Upper lobe of right lung (tissue), 1 donor: Measurements from ENCODE around the gene MYPN. TPM values are rescaled to one million over a fixed set of nuclear protein-coding genes. Genes with fewer than 3 reads are reported as not detected.

ENCODE experiments used
- ATAC-seq: fragments of 200-7000 bp; cut with Tn5 transposase; one replicate; pipeline ENCODE4 v1.9.1; 2020; ENCODE audit warnings: mild to moderate bottlenecking, moderate library complexity
- DNase-seq: peaks from one replicate; pipeline ENCODE4 v3.0.0-alpha.2; 2020
- H3K27ac ChIP-seq: fragments of 200-600 bp; one replicate; pipeline ENCODE4 v1.8.0; 2022
- H3K27me3 ChIP-seq: fragments of 200-600 bp; one replicate; pipeline ENCODE4 v1.8.0; 2022; ENCODE audit warnings: mild to moderate bottlenecking
- H3K36me3 ChIP-seq: fragments of 200-600 bp; one replicate; pipeline ENCODE4 v1.8.0; 2022
- H3K4me1 ChIP-seq: fragments of 200-600 bp; one replicate; pipeline ENCODE4 v1.8.0; 2022
- H3K4me3 ChIP-seq: fragments of 200-600 bp; one replicate; pipeline ENCODE4 v1.8.0; 2022; ENCODE audit warnings: mild to moderate bottlenecking
- H3K9me3 ChIP-seq: fragments of 200-600 bp; one replicate; pipeline ENCODE4 v1.8.0; 2022
- CTCF ChIP-seq: fragments of 200-600 bp; IDR thresholded peaks from one replicate; pipeline ENCODE4 v1.8.0; 2022; ENCODE audit warnings: antibody characterized with exemption
- intact Hi-C: fragments of 100-400 bp; cut with DNase I; formaldehyde crosslinking; loops from one replicate; pipeline ENCODE4 v1.11.0; 2022
- total RNA-seq: library from RNA; stranded (reverse); fragmentation: NEBNext Ultra II Directional; extraction: Animal tissue kit (Norgen Biotek cat#: 25700); gene quantifications from one replicate; pipeline ENCODE4 v1.2.1, GENCODE V29; 2021
- donor health status: DM: no; HTN: yes; CAD: no; lungs with severe emphysema.

MYPN gene
- total RNA-seq, 1 donor from 2014 or later, result not detected

GRCh38 chr10:68176797-68177196 is 67.5 kb downstream of the MYPN start:
- H3K27me3 ChIP-seq, result no peaks in the 10 kb centered on the region
- no peaks in the 10 kb centered on the region for H3K4me1 ChIP-seq
- H3K9me3 ChIP-seq, result no peaks in the 10 kb centered on the region
- intact Hi-C loops, result no loop called here
- H3K4me3 ChIP-seq, result no peak overlapping the region
- no peak for DNase-seq
- no peak for ATAC-seq
- H3K36me3 ChIP-seq, result no peaks in the 10 kb centered on the region
- no peak overlapping the region for H3K27ac ChIP-seq
- no peak for TF ChIP-seq CTCF

DNA sequence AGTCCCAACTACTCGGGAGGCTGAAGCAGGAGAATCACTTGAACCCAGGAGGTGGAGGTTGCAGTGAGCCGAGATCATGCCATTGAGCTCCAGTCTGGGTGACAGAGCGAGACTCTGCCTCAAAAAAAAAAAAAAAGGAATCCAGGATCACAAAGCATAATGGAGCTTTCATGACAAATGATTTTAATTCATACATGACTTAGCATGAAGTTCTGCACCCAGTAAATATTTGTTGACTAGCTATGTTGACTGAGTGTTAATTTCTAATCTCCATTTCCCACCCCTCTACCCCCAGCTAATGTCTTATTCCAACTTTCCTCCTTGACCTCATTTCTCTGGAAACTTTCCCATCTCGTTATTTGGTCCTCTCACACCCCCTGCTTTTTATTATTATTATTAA is 69.3 kb downstream of the MYPN start:
- Histone ChIP-seq H3K4me1 (no peaks in the 10 kb centered on the region), H3K36me3 (no peaks in the 10 kb centered on the region), H3K9me3 (no peaks in the 10 kb centered on the region), H3K27ac (no peak overlapping the region), H3K27me3 (no peaks in the 10 kb centered on the region), H3K4me3 (no peak overlapping the region)
- ATAC-seq, result no peak
- TF ChIP-seq CTCF, result no peak
- no peak for DNase-seq
- intact Hi-C loops, result no loop called here

GRCh38 chr10:68179016-68179415 is 69.7 kb downstream of the MYPN start:
- no peaks in the 10 kb centered on the region for H3K9me3 ChIP-seq

GRCh38 chr10:68180490-68180889 is 71.2 kb downstream of the MYPN start:
- TF ChIP-seq CTCF, result no peak
- intact Hi-C loops, result no loop called here
- H3K27me3 ChIP-seq, result no peaks in the 10 kb centered on the region

More at GRCh38 chr10:68179016-68179415, 69.7 kb downstream of the MYPN start:
- Histone ChIP-seq H3K36me3 (no peaks in the 10 kb centered on the region), H3K4me1 (no peaks in the 10 kb centered on the region), H3K27me3 (no peaks in the 10 kb centered on the region), H3K4me3 (no peak overlapping the region), H3K27ac (no peak overlapping the region)
- no peak for TF ChIP-seq CTCF
- no peak for DNase-seq
- ATAC-seq, result no peak
- intact Hi-C loops, result no loop called here

DNA sequence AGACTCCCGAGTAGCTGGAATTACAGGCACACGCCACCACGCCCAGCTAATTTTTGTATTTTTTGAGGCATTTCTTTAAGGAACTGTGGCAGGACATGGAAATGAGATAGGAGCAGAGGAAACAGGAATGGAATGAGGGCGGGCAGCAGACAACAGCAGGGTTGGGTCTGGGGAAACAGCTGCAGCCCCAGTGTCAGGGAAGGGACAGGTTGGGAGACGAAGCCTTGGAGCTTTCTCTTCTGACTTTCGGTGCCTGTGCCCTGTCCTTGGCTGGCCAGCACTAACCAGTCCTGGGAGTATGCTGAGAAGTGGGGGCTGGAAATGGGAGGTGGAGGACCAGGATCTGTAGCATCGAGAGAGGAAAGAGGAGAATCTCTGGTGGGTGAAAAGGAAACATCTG is 75.3 kb downstream of the MYPN start:
- no peak for TF ChIP-seq CTCF
- Histone ChIP-seq H3K9me3 (no peaks in the 10 kb centered on the region), H3K36me3 (no peaks in the 10 kb centered on the region), H3K4me1 (no peaks in the 10 kb centered on the region), H3K27me3 (peaks cover 6% of the 10 kb centered on the region), H3K4me3 (no peak overlapping the region), H3K27ac (no peak overlapping the region)
- DNase-seq (no peak), ATAC-seq (no peak)
- intact Hi-C loops, result no loop called here

More at GRCh38 chr10:68180490-68180889, 71.2 kb downstream of the MYPN start:
- ATAC-seq, result no peak
- H3K9me3 ChIP-seq, result no peaks in the 10 kb centered on the region
- no peaks in the 10 kb centered on the region for H3K4me1 ChIP-seq
- H3K27ac ChIP-seq, result no peak overlapping the region
- DNase-seq, result no peak
- no peak overlapping the region for H3K4me3 ChIP-seq
- H3K36me3 ChIP-seq, result no peaks in the 10 kb centered on the region

DNA sequence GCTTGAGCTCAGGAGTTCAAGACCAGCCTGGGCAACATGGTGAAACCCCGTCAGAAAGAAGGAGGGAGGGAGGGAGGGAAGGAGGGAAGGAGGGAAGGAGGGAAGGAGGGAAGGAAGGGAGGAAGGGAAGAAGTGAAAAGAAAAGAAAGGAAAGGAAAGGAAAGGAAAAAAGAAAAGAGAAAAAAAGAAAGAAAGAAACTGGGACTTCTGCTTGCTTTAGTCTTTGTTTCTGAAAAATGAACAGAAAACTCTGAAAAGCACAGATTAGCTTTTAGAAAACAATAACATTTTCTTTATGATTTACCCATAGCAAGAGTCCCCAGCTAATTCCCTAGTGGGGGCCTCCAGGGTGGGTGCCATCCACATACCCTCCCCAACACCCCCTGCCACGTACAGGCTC is 75.8 kb downstream of the MYPN start:
- H3K4me1 ChIP-seq, result no peaks in the 10 kb centered on the region
- H3K36me3 ChIP-seq, result no peaks in the 10 kb centered on the region
- no peak for TF ChIP-seq CTCF
- ATAC-seq (no peak), DNase-seq (no peak)
- H3K4me3 ChIP-seq, result no peak overlapping the region
- H3K27me3 ChIP-seq, result peaks cover 6% of the 10 kb centered on the region
- no peaks in the 10 kb centered on the region for H3K9me3 ChIP-seq
- intact Hi-C loops, result no loop called here
- H3K27ac ChIP-seq, result no peak overlapping the region
